LHCN-M2 (cell line): ENCODE results near the gene SOCS1. TPM values are rescaled to one million over a fixed set of nuclear protein-coding genes. Genes with fewer than 3 reads are reported as not detected.

ENCODE experiments used
- DNase-seq: peaks from one replicate; pipeline ENCODE4 v3.0.0-alpha.2; 2012; ENCODE audit warnings: low read depth
- total RNA-seq: library from RNA; depleted of rRNA; stranded (reverse); fragments of >200 nt; gene quantifications from 2 replicates; pipeline ENCODE4 v1.2.3, GENCODE V29; 2014

SOCS1 gene
- total RNA-seq, 1 experiment from 2014 or later, result 0.98 TPM

GRCh38 chr16:11245988-11246387 is 10.0 kb downstream of the SOCS1 start:
- no peak for DNase-seq

GRCh38 chr16:11245222-11245737 is 10.7 kb downstream of the SOCS1 start:
- no peak for DNase-seq

GRCh38 chr16:11242658-11243057 is 13.3 kb downstream of the SOCS1 start:
- DNase-seq, result no peak

- no peak for DNase-seq
Observed at GRCh38 chr16:11241480-11242204, 14.4 kb downstream of the SOCS1 start.

- DNase-seq, result no peak
Observed at GRCh38 chr16:11240636-11241473, 15.1 kb downstream of the SOCS1 start.

GRCh38 chr16:11239644-11240632 is 16.1 kb downstream of the SOCS1 start:
- no peak for DNase-seq

GRCh38 chr16:11238272-11239202 is 17.5 kb downstream of the SOCS1 start:
- no peak for DNase-seq

- no peak for DNase-seq
Observed at GRCh38 chr16:11236461-11237254, 19.3 kb downstream of the SOCS1 start.

GRCh38 chr16:11235703-11235991 is 20.4 kb downstream of the SOCS1 start:
- no peak for DNase-seq

GRCh38 chr16:11234884-11235702 is 20.9 kb downstream of the SOCS1 start:
- DNase-seq, result peak; percentile 65

GRCh38 chr16:11233727-11234376 is 22.2 kb downstream of the SOCS1 start:
- no peak for DNase-seq

- DNase-seq, result no peak
Observed at GRCh38 chr16:11232852-11233726, 22.9 kb downstream of the SOCS1 start.

- no peak for DNase-seq
Observed at GRCh38 chr16:11232302-11232851, 23.6 kb downstream of the SOCS1 start.

GRCh38 chr16:11231367-11231970 is 24.5 kb downstream of the SOCS1 start:
- DNase-seq, result no peak

GRCh38 chr16:11229906-11230305 is 26.1 kb downstream of the SOCS1 start:
- no peak for DNase-seq

GRCh38 chr16:11229432-11229831 is 26.6 kb downstream of the SOCS1 start:
- DNase-seq, result no peak
